Stimulated activated naive CD4-positive, alpha-beta T cell (primary cell): ENCODE data around the gene MYRFL.
"Not testable (repeated sequence)": the region's sequence is repeated elsewhere in the genome, so short reads cannot be mapped to it uniquely, and the experiment has no call there.

ENCODE experiments used
- DNase-seq, 6 experiments: peaks; one replicate each; lab custom pipeline; 2025; lab: John Stamatoyannopoulos, UW

Gene MYRFL

DNA sequence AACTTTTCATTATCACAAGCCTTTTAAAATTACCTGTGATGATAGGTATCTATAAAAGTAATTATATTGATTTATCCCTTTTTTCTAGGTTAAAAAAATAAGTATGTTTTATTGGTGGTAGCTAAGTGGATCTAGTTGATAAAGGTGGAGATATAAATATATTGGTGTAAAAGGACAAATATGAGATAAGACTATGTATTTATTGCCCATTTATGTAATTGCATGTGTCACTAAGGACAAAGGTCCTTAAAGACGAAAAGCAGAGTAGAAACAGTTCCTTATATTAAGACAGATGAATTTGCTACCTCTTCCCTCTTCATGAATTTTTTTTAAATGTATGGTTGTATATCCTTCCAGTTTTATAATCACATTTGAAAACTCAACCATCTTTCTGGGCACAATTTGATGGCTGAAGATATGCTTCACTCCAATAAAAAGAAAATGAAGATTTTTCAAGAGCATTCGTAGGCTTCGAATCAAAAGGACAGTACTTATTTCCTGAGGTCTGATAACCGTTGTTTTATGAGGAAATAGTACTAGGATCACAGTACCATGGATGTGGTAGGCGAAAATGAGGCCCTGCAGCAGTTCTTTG lies at the start of gene MYRFL:
Gene MYRFL (plus strand): TSS at position 262 of the 595 bp plus-strand sequence. CDS start 291 bp downstream, at position 553.
- DNase-seq: no peak

GRCh38 chr12:69779928-69780327 lies 45.1 kb upstream of the MYRFL start:
- no peak for DNase-seq

DNA sequence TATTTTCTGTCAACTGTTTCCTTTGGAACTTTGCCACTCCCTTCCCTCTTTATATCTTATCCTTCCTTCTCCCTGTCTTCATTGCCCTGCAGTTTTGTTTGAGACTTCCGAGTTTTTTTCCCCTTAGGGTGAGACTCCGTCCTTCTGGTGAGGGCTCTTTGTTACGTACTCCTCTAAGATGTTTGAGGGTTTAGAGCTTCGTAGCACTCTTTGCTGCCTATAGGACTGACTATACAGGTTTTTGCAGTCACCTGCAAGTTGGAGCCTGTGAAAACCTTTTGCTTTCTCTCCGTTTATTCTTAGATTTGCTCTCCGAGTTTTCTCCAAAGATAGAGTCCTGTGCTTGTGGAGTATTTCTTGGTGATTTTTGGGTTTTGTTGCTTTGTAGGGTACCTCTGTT lies 41.7 kb upstream of the MYRFL start:
- DNase-seq: no peak

GRCh38 chr12:69789351-69789750 lies 35.7 kb upstream of the MYRFL start:
- no peak for DNase-seq

GRCh38 chr12:69792533-69792932 lies 32.5 kb upstream of the MYRFL start:
- DNase-seq: no peak

DNA sequence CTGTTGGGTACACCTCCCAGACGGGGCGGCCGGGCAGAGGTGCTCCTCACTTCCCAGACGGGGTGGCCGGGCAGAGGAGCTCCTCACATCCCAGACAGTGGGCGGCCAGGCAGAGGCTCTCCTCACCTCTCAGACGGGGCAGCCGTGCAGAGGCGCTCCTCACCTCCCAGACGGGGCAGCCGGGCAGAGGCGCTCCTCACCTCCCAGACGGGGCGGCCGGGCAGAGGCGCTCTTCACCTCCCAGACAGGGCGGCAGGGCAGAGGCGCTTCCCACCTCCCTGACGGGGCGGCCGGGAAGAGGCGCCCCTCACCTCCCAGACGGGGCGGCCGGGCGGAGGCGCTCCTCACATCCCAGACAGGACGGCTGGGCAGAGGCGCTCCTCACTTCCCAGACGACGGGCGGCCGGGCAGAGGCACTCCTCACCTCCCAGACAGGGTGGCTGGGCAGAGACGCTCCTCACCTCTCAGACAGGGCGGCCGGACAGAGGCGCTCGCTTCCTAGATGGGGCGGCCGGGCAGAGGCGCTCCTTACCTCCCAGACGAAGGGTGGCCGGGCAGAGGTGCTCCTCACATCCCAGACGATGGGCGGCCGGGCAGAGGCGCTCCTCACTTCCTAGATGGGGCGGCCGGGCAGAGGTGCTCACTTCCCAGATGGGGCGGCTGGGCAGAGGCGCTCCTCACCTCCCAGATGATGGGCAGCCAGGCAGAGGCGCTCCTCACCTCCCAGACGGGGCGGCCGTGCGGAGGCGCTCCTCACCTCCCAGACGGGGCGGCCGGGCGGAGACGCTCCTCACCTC lies 17.7 kb upstream of the MYRFL start:
- not testable (repeated sequence) for DNase-seq

- no peak for DNase-seq
Observed at GRCh38 chr12:69810870-69811498, 14.0 kb upstream of the MYRFL start.

- no peak for DNase-seq
Observed at GRCh38 chr12:69816082-69816481, 8.9 kb upstream of the MYRFL start.

- DNase-seq: no peak
Observed at GRCh38 chr12:69821032-69821455, 4.0 kb upstream of the MYRFL start.

DNA sequence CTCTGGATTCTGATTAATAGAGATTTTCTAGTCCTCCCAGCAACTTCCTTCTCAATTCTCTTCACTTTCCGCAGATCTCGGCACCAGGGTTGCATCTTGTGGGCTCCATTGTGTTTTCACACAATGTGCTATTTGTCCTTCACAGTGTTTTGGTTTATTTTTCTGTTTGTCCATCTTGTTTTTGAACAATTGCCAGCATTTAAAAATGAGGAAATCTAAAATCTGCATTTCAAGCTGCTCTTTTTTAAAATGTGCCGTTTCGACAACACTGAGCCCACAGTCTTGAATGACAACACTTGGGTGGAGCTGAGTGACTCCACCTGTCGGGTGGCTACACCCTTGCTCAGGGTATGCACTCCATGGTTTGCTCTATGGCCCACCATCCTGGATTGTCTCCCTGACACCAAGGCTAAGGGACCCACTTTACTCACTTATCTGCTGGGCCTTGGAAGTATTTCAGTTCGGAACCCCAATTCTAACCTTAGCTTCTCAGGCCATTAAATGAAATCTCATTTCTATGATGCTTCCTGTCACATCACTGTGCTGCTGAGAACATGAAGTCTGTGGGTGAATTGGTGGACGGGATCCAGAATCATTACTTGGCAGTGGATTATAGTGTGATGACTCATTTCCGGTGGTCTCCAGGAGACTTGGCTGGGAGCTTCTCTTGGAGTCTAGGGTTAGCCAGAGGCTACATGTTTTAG lies 3.4 kb upstream of the MYRFL start:
- DNase-seq: peak in 1 of 6 experiments; percentile 1

GRCh38 chr12:69822201-69822860 lies 2.7 kb upstream of the MYRFL start:
- no peak for DNase-seq

DNA sequence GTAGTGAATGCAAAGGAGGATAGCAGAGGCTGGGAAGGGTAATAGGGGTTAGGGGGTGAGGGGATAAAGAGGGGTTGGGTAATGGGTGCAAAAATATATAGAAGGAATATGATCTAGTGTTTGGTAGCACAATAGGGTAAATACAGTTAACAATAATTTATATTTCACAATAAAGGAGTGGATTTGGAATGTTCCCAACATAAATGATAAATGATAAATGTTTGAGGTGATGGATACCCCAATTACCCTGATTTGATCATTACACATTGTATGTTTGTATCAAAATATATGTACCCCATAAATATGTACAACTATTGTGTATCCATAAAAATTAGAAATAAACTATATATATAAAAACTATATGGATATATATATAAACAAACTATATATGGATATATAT lies 999 bp upstream of the MYRFL start:
- no peak for DNase-seq

- no peak for DNase-seq
Observed at GRCh38 chr12:69828897-69829296, 3.9 kb downstream of the MYRFL start.

DNA sequence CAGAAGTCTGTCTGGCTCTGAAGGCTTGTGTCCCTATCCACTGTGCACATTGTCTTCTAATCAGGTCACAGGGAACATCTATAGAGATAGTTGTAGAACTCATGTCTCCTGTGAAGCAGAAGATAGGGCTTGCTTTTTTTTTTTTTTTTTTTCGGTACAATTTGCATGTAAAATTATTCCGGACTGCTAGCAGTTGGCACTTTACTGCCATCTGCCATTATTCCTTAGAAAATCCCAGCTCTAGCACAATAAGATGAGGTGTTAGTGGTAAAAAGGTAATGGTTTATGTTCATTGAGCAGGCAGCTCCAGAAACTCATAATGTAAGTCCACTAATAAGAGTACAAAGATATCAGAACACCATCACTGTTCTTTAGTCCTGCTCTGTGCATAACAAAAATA lies 8.7 kb downstream of the MYRFL start:
- no peak for DNase-seq

DNA sequence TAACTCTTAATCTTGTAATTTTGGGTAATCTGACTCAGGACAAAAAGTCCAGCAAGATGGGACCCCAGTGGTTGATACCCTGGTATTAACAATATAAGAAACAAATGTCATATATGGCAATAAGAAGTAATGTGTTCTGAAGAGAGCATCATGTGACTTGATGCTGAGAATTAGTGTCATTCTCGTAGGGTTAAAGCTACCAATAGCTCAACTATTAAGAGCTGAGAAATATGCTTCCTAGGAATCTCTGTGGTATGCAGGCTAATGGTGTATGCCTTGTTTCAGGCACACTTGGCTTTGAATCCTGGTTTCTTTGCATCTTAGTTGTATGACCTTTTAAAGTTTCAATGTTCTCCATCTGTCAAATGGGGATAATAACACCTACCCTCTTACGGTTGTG lies 9.1 kb downstream of the MYRFL start:
- no peak for DNase-seq

DNA sequence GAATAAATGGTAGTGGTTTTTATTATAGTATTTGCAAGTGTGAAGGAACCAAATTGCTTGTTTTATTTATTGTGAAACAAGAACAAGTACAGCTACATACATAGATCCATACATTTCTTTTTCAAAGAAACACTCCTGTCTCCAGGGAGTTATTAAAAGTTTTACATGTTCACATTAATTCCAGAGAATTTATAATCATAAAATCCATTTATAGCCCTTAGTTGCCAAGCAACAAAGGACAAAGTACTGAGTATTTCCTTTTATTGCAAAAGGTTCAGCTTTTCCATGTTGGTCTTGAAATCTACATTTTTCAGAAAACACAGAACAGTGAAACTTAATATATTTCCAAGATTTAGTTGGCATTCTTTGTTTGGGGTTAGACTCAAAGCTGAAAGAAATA lies 9.5 kb downstream of the MYRFL start:
- DNase-seq: no peak

DNA sequence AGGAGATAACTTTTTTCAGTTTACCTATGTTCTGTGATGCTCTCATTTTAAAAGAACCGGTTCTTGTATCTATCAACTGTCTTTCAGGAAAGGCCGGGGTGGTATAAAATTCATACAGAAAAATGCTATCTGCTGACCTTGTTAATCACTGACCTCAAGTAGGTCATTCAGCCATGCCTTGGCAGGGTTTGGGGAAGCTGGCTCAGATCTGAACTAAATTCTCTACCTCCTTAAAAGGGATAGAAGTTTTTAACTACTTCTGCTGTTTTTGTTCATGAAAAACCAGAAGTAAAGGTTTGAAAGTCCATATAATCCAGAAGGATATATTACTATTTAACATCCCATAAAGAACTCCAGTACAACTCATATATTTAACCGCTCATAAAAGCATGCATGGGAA lies 10.1 kb downstream of the MYRFL start:
- no peak for DNase-seq

- no peak for DNase-seq
Observed at GRCh38 chr12:69836015-69836414, 11.0 kb downstream of the MYRFL start.

DNA sequence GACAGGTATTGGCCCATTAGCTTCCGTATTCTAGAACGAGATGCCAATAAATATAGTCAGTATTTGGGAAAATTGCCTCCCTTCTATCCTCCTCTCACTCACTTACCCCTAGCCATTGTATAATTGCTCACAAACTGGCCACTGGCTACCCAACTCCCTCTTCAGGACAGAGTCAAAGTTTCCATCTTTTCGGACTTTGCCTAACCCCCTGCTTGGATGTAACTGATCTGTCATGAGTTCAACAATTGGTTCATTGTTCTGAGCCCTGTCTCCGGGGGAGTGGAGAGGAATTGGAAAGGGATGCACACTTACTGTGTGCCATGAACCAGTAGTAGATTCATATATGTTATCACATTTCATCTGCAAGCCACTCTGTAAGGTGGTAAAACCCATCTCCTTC lies 12.2 kb downstream of the MYRFL start:
- DNase-seq: no peak

- no peak for DNase-seq
Observed at GRCh38 chr12:69837657-69838415, 12.8 kb downstream of the MYRFL start.

- DNase-seq: no peak
Observed at GRCh38 chr12:69840727-69841126, 15.7 kb downstream of the MYRFL start.
